HUDEP-2 (cell line): Measurements from ENCODE around the gene RAB43.
A peak's percentile ranks its signal among the peaks of the same experiment; 100 is the strongest.
"Not testable (repeated sequence)": the region's sequence is repeated elsewhere in the genome, so short reads cannot be mapped to it uniquely, and the experiment has no call there.

Source experiments
- DNase-seq, 76 experiments: peaks; one replicate each; lab custom pipeline; 2025; ENCODE audit not compliant: unreplicated experiment in 76 of 76; lab: John Stamatoyannopoulos, UW

RAB43 gene

DNA sequence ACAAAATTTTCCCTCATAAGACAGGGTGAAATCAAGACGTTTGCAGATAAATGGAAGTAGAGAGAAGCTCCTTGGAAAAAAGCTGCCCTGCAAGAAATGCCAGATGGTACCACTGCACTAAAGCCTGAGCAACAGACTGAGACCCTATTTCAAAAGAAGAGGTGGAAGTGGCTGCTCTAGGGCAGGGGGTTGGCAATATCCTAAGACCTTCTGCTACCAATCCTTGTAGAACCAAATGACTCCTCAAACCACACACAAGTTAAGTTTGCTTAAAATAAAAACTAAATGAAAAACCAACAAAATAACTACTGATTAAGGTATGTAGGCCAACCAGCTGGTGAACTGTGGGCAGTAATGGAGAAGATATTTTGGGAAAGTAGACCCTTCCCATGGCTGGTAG is 21.3 kb downstream of the RAB43 start:
- no peak for DNase-seq

DNA sequence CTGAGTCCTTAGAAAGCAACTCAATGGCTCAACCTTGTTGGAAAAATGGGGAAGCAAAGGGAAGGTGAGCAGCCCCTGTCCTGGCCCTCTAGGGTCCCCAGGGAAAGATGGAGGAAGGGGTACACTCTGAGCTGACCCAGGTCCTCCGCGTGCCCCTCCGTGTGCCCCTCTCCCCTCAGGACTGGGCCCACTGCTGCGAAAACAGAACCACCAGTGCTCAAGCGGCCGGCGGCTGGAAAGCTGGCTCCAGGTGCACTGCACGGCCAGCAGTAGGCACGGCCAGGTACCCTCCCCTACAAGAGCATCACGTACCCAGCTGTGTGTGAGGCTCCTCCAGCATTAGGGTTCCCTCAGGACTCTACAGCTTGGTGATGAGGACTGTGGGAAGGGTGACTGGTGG is 26.3 kb downstream of the RAB43 start:
- DNase-seq: no peak

GRCh38 chr3:129088312-129088711 is 33.3 kb downstream of the RAB43 start:
- DNase-seq: not testable (repeated sequence)

- peak in 14 of 76 experiments; percentile 9 to 53 (median 27) for DNase-seq
Measured at GRCh38 chr3:129087904-129088303, 33.7 kb downstream of the RAB43 start.

- no peak for DNase-seq
Measured at GRCh38 chr3:129087138-129087702, 34.4 kb downstream of the RAB43 start.

- DNase-seq: no peak
Measured at GRCh38 chr3:129085818-129086217, 35.8 kb downstream of the RAB43 start.

DNA sequence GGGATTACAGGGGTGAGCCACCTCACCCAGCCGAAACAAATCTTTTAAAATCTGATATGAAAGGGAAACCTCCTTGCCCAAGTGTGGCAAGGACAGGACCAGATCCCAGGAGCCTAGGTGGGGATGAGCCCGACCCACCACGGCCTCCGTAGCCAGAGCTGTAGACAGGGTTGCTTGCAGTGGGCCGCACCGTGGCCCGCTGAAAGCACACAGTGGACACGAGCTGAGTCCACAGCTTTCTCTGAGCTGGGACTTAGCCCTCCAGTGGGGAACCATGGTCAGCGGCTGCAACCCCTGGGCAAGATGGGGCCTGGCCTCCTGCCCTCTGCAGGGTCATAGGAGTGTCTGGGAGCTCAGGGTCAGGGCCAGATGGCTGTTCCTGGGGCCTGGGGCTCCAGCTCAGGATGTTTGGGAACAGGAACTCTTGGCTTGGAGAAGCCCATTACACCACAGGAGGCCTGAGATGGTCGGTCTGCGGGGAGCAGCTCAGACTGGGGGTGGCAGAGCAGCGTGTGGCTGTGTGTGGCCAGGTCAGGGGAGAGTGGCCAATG is 36.4 kb downstream of the RAB43 start:
- no peak for DNase-seq

- DNase-seq: no peak
Measured at GRCh38 chr3:129084501-129084900, 37.1 kb downstream of the RAB43 start.

GRCh38 chr3:129082026-129082425 is 39.6 kb downstream of the RAB43 start:
- no peak for DNase-seq

GRCh38 chr3:129081503-129081902 is 40.1 kb downstream of the RAB43 start:
- no peak for DNase-seq

DNA sequence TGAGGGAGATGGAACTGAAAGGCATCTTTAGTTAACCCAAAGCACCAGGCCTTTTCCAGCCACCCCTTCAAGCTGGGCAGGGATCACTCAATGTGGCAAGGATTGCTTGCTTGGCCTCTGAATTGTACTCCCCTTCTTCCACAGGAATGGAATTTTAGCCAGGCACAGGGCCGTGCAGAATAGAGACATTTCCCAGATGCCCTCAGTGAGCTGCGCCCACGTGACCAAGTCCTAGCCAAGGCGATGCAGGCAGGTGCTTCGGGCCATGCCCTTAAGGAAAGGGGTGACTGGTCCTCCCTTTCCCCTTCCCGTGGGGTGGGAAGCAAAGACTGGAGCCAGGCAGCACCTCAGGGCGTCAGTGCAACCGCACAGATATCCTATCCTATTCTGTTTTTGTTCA is 43.1 kb downstream of the RAB43 start:
- DNase-seq: no peak

- no peak for DNase-seq
Measured at GRCh38 chr3:129077222-129077621, 44.4 kb downstream of the RAB43 start.

GRCh38 chr3:129070086-129070885 is 51.3 kb downstream of the RAB43 start:
- DNase-seq: no peak

DNA sequence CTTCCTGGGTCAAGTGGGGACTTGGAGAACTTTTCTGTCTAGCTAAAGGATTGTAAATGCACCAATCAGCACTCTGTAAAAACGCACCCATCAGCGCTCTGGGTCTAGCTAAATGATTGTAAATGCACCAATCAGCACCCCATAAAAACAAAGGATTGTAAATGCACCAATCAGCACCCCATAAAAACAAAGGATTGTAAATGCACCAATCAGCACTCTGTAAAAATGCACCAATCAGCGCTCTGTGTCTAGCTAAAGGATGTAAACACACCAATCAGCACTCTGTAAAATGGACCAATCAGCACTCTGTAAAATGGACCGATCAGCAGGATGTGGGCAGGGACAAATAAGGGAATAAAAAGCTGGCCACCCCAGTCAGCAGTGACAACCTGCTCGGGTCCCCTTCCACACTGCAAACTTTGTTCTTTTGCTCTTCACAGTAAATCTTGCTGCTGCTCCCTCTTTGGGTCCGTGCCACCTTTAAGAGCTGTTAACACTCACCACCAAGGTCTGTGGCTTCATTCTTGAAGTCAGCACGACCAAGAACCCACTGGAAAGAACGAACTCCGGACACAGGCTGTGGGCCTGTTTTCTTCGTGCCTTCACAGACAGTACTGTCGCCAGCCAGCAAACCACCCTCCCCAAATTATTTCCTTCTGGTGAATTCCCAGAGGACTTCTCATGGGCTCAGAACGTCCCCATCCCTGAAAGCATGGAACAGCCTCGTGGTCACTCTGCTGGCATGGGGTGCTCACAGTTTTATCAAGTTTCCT is 52.1 kb downstream of the RAB43 start:
- DNase-seq: not testable (repeated sequence)

- no peak for DNase-seq
Measured at GRCh38 chr3:129068291-129068886, 53.2 kb downstream of the RAB43 start.

DNA sequence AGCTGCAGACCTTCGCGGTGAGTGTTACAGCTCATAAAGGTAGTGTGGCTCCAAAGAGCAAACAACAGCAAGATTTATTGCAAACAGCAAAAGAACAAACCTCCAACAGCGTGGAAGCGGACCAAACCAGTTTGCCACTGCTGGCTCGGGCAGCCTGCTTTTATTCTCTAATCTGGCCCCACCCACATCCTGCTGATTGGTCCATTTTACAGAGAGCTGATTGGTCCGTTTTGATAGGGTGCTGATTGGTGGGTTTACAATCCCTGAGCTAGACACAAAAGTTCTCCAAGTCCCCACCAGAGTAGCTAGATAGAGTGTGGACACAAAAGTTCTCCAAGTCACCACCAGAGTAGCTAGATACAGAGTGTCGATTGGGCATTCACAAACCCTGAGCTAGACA is 53.9 kb downstream of the RAB43 start:
- peak in 3 of 76 experiments; percentile 6 to 14 (median 7) for DNase-seq

DNA sequence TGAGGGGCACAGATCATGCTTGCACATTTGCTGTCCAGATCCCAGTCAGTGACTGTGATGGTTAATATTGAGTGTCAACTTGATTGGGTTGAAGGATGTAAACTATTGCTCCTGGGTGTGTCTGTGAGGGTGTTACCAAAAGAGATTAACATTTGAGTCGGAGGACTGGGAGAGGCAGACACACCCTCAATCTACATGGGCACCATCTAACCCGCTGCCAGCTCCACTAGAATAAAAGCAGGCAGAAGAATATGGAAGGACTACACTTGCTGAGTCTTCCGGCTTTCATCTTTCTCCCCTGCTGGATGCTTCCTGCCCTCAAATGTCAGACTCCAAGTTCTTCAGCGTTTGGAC is 55.9 kb downstream of the RAB43 start:
- DNase-seq: peak in 38 of 76 experiments; percentile 6 to 65 (median 27)

DNA sequence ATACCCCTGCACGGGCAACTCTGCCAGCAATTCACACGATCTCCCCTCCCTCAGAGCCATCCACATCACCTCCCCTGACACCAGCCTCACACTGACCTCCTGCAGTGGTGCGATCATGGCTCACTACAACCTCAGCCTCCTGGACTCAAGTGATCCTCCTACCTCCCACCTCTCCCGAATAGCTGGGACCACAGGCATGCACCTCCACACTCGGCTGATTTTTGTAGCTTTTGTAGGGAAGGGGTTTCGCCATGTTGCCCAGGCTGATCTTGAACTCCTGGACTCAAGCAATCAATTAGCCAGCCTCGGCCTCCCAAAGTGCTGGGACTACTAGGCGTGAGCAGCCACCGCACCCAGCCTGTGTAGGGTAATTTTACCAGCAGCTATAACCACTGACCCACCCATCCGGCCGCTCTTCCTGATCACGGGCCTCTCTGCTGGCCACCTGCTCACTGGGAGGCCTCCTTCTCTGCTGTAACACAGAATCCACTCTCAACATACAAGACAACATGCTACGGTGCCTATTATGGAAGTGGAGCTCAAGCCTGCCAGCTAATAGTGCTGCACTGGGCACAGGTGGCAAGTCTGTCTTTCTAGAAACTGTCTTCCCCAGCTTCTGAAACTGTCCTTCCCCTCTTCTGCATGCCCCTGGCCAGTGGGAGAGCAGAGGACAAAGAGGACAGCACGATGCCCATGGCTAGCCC is 56.4 kb downstream of the RAB43 start:
- DNase-seq: no peak

GRCh38 chr3:129063841-129064482 is 57.6 kb downstream of the RAB43 start:
- DNase-seq: no peak

DNA sequence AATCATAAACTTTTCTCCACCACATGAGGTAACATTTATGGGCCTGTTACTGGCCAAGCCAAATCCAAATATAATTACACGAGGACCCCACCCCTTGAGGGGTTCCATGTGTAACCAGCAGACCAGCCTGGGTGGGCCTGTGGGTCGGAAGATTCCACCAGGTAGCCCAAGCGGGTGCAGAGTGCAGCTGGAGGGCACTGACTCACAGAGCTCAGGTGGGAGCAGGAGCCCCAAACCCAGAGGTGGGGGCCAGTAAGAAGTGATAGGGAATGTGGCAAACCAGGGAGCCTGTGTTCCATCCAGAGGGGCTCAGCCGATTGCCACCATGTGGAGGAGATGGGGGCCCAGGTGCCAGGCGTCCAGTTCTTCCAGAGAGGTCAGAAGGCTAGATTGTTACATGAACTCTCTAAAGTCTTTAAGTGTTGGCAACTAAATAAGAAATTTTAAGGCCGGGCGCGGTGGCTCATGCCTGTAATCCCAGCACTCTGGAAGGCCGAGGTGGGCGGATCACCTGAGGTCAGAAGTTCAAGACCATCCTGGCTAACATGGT is 58.4 kb downstream of the RAB43 start:
- DNase-seq: no peak
